IMR-90 (cell line): ENCODE measurements around the gene VASH1. TPM values are rescaled to one million over a fixed set of nuclear protein-coding genes. Genes with fewer than 3 reads are reported as not detected.

Experiments used
- ATAC-seq: fragments of 200-7000 bp; cut with Tn5 transposase; 2 replicates; pipeline ENCODE4 v1.9.1; 2020; ENCODE audit warnings: low read depth, mild to moderate bottlenecking, moderate library complexity
- BruUV-seq: library from RNA; stranded (reverse); fragments of 400-500 nt; replicated peaks from 2 replicates; lab custom pipeline; 2021; lab: Mats Ljungman, UMichigan
- CTCF ChIA-PET: fragments of 300-600 bp; formaldehyde crosslinking; extraction: SDS; loops from one replicate; lab custom pipeline; 2021; ENCODE audit warnings: antibody characterized with exemption; lab: Yijun Ruan, JAX
- POLR2A ChIA-PET: fragments of 300-600 bp; sonication (Branson Sonifier 250); formaldehyde crosslinking; loops from one replicate; lab custom pipeline; 2022; ENCODE audit warnings: antibody characterized with exemption; ENCODE audit not compliant: unreplicated experiment; lab: Charles Lee
- DNase-seq: peaks from one replicate; pipeline ENCODE4 v3.0.0; 2013
- H2AFZ ChIP-seq: replicated peaks from 2 replicates; pipeline ENCODE3; 2013; ENCODE audit warnings: low read length, mild to moderate bottlenecking; ENCODE audit not compliant: poor library complexity
- H2AK5ac ChIP-seq: 2 replicates; pipeline ENCODE4 v1.6.1; 2013; ENCODE audit warnings: low read depth, low read length, inconsistent platforms
- H2AK9ac ChIP-seq: replicated peaks from 2 replicates; pipeline ENCODE3; 2013; ENCODE audit warnings: mild to moderate bottlenecking, low read depth, low read length, moderate library complexity; ENCODE audit not compliant: poor library complexity
- H2BK120ac ChIP-seq: 2 replicates; pipeline ENCODE4 v1.6.1; 2013; ENCODE audit warnings: low read depth, low read length, inconsistent platforms
- H2BK15ac ChIP-seq: 3 replicates; pipeline ENCODE4 v1.6.1; 2013; ENCODE audit warnings: low read depth, low read length, inconsistent platforms
- H2BK20ac ChIP-seq: 2 replicates; pipeline ENCODE4 v1.6.1; 2013; ENCODE audit warnings: low read depth, mild to moderate bottlenecking, inconsistent platforms, low read length, moderate library complexity
- H2BK5ac ChIP-seq: 2 replicates; pipeline ENCODE4 v1.6.1; 2013; ENCODE audit warnings: mild to moderate bottlenecking, low read depth, low read length, inconsistent platforms; ENCODE audit not compliant: poor library complexity, severe bottlenecking
- H3K14ac ChIP-seq: replicated peaks from 2 replicates; pipeline ENCODE4 v1.6.1; 2013; ENCODE audit warnings: low read depth, low read length, inconsistent platforms
- H3K18ac ChIP-seq: 2 replicates; pipeline ENCODE4 v1.6.1; 2013; ENCODE audit warnings: low read depth, low read length, control low read depth
- H3K23ac ChIP-seq: 2 replicates; pipeline ENCODE4 v1.6.1; 2013; ENCODE audit warnings: low read depth, low read length, inconsistent platforms
- H3K27ac ChIP-seq: 2 replicates; pipeline ENCODE4 v1.5.1; 2013; ENCODE audit warnings: mild to moderate bottlenecking, control low read depth, low read length; ENCODE audit not compliant: insufficient read depth
- H3K27me3 ChIP-seq: 2 replicates; pipeline ENCODE4 v1.6.1; 2013; ENCODE audit warnings: low read length; ENCODE audit not compliant: control insufficient read depth, insufficient read depth
- H3K36me3 ChIP-seq: 2 replicates; pipeline ENCODE4 v1.6.1; 2013; ENCODE audit warnings: low read length, mixed read lengths; ENCODE audit not compliant: control insufficient read depth, insufficient read depth
- H3K4ac ChIP-seq: 2 replicates; pipeline ENCODE4 v1.6.1; 2013; ENCODE audit warnings: low read depth, low read length, inconsistent platforms
- H3K4me1 ChIP-seq: 2 replicates; pipeline ENCODE4 v1.6.1; 2013; ENCODE audit warnings: low read length, mixed read lengths; ENCODE audit not compliant: control insufficient read depth, insufficient read depth
- H3K4me2 ChIP-seq: 2 replicates; pipeline ENCODE4 v1.6.1; 2013; ENCODE audit warnings: low read depth, mild to moderate bottlenecking, control low read depth, low read length, moderate library complexity
- H3K4me3 ChIP-seq: 2 replicates; pipeline ENCODE4 v1.5.1; 2013; ENCODE audit warnings: low read depth, mild to moderate bottlenecking, control low read depth, low read length, moderate library complexity; ENCODE audit not compliant: insufficient read depth
- H3K56ac ChIP-seq: 2 replicates; pipeline ENCODE4 v1.6.1; 2013; ENCODE audit warnings: low read length, inconsistent platforms; ENCODE audit not compliant: insufficient read depth; ENCODE audit errors: extremely low read depth
- H3K79me1 ChIP-seq, 2 experiments: 2 replicates each; pipeline ENCODE4 v1.6.1; 2013; ENCODE audit warnings: low read length in 2 of 2, inconsistent platforms in 1 of 2, low read depth in 1 of 2
- H3K9ac ChIP-seq: 2 replicates; pipeline ENCODE4 v1.6.1; 2013; ENCODE audit warnings: low read depth, low read length, control low read depth
- H3K9me1 ChIP-seq: 2 replicates; pipeline ENCODE4 v1.6.1; 2013; ENCODE audit warnings: low read length, inconsistent platforms; ENCODE audit not compliant: insufficient read depth
- H3K9me3 ChIP-seq: 2 replicates; pipeline ENCODE4 v1.6.1; 2013; ENCODE audit warnings: low read length; ENCODE audit not compliant: control insufficient read depth, insufficient read depth
- H4K20me1 ChIP-seq: 2 replicates; pipeline ENCODE4 v1.6.1; 2013; ENCODE audit warnings: low read length, inconsistent platforms; ENCODE audit not compliant: insufficient read depth
- H4K5ac ChIP-seq: 2 replicates; pipeline ENCODE4 v1.6.1; 2013; ENCODE audit warnings: mild to moderate bottlenecking, low read depth, low read length, control low read depth
- H4K8ac ChIP-seq, 2 experiments: 2 replicates each; pipeline ENCODE4 v1.6.1; 2013; ENCODE audit warnings: low read depth in 2 of 2, low read length in 2 of 2, control low read depth in 1 of 2, inconsistent platforms in 1 of 2
- H4K91ac ChIP-seq: 2 replicates; pipeline ENCODE4 v1.6.1; 2013; ENCODE audit warnings: low read depth, low read length, inconsistent platforms; ENCODE audit not compliant: insufficient read depth
- BHLHE40 ChIP-seq: fragments of 150-350 bp; IDR thresholded peaks from 2 replicates; pipeline ENCODE4 v1.6.1; 2016; ENCODE audit warnings: mild to moderate bottlenecking, low read depth, low read length
- CEBPB ChIP-seq: IDR thresholded peaks from 2 replicates; pipeline ENCODE4 v1.6.1; 2012; ENCODE audit warnings: low read depth, low read length, improper control_type of control experiment
- CHD1 ChIP-seq: IDR thresholded peaks from 2 replicates; pipeline ENCODE4 v1.6.1; 2012; ENCODE audit warnings: low read depth, low read length, improper control_type of control experiment
- FOS ChIP-seq: fragments of 150-350 bp; IDR thresholded peaks from 2 replicates; pipeline ENCODE4 v1.6.1; 2016; ENCODE audit warnings: low read depth, low read length
- MAFK ChIP-seq: IDR thresholded peaks from 2 replicates; pipeline ENCODE4 v1.6.1; 2012; ENCODE audit warnings: low read depth, low read length, improper control_type of control experiment
- MXI1 ChIP-seq: IDR thresholded peaks from 2 replicates; pipeline ENCODE4 v1.6.1; 2012; ENCODE audit warnings: low read depth, mild to moderate bottlenecking, low read length, moderate library complexity, borderline replicate concordance
- NFE2L2 ChIP-seq: fragments of 150-350 bp; IDR thresholded peaks from 2 replicates; pipeline ENCODE4 v1.6.1; 2016; ENCODE audit warnings: low read depth, mild to moderate bottlenecking, low read length
- POLR2A ChIP-seq: IDR thresholded peaks from 2 replicates; pipeline ENCODE4 v1.6.1; 2012; ENCODE audit warnings: mild to moderate bottlenecking, low read depth, low read length
- RAD21 ChIP-seq: IDR thresholded peaks from 2 replicates; pipeline ENCODE4 v1.6.1; 2012; ENCODE audit warnings: low read length, improper control_type of control experiment
- RCOR1 ChIP-seq: IDR thresholded peaks from 2 replicates; pipeline ENCODE4 v1.6.1; 2012; ENCODE audit warnings: mild to moderate bottlenecking, low read length, improper control_type of control experiment; ENCODE audit not compliant: insufficient replicate concordance
- SMC3 ChIP-seq: fragments of 150-350 bp; IDR thresholded peaks from 2 replicates; pipeline ENCODE4 v1.6.1; 2016; ENCODE audit warnings: low read depth, mild to moderate bottlenecking, antibody characterized with exemption, low read length, moderate library complexity
- WGBS, 2 experiments: methylation state at CpG; one replicate each; pipeline versions ENCODE4 v1.1.5 to v1.1.7; 2013; ENCODE audit warnings: missing lambda C conversion rate in 2 of 2; ENCODE audit not compliant: insufficient read length in 1 of 2; ENCODE audit errors: extremely low coverage in 2 of 2; 5-methylcytosine and 5-hydroxymethylcytosine counted together
- dilution Hi-C: fragments of 300-500 bp; cut with HindIII; formaldehyde crosslinking; loops from one replicate; pipeline ENCODE4 v1.14.3; 2018; ENCODE audit warnings: low sequenced_read_pairs; ENCODE audit not compliant: unreplicated experiment
- in situ Hi-C: fragments of 300-500 bp; cut with MboI; formaldehyde crosslinking; loops from 3 replicates; pipeline ENCODE4 v1.14.3; 2019; ENCODE audit warnings: low sequenced_read_pairs, inconsistent platforms, mixed read lengths
- intact Hi-C: fragments of 100-400 bp; cut with micrococcal nuclease; formaldehyde crosslinking; loops from 2 replicates; pipeline ENCODE4 v1.10.0; 2022
- polyA plus RNA-seq, 3 experiments: library from polyadenylated mRNA; depleted of rRNA; stranded (reverse); fragments of >200 nt; gene quantifications; 2 replicates each; pipeline ENCODE4 v1.2.3, GENCODE V29; 2012; ENCODE audit warnings: low replicate concordance in 1 of 3
- total RNA-seq: library from RNA; depleted of rRNA; stranded (reverse); fragments of >200 nt; gene quantifications from 2 replicates; pipeline ENCODE4 v1.2.3, GENCODE V29; 2012
- TF ChIP-seq, protein P1 (sequence below): fragments of 150-350 bp; IDR thresholded peaks from 2 replicates; pipeline ENCODE4 v1.6.1; 2016; ENCODE audit warnings: low read depth, mild to moderate bottlenecking, low read length, moderate library complexity, borderline replicate concordance
- TF ChIP-seq, protein P2 (sequence below): fragments of 150-350 bp; IDR thresholded peaks from 2 replicates; pipeline ENCODE4 v1.6.1; 2017; ENCODE audit warnings: mild to moderate bottlenecking, antibody characterized with exemption, low read length, low read depth

Gene VASH1
- total and polyA plus RNA-seq, 2 of the 4 experiments (the other 2 are of a cell fraction), result 2.0 to 9.5 TPM

DNA sequence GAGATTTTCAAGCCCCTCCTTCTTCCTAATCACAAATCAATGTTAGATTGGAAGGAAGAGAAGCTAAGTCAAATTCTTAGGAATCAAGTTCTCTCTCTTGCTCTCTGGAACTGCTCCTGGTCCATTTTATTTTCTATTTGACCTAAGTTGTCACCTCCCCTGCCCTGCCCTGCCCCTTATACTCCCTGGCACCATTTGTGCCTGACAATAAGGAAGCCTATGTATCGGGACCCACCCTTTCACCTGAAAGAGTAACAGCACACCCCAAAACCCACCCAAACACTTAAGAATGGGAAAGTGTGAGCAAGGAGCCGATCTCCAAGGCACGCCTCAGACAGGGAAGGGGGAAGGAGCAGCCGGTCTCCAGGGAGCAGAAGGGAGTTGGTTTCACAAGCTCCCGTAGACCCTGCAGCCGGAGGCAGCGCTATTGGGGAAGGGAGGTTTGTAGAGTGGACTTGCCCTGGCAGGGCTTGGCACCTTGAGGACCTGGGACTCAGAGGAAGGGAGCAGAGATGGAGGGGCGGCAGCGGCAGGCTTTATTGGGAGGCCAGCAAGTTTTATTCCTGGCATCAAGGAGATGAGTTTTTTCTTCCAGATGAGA is 66.5 kb downstream of the VASH1 start:
- dilution Hi-C loops (no loop called here), intact Hi-C loops (no loop called here), in situ Hi-C loops (no loop called here)
- BruUV-seq, result no TSS peak
- Histone ChIP-seq H3K9me3 (no peaks in the 10 kb centered on the region), H3K4me2 (peak overlapping the region; percentile 57; the same call in 1 of the 2 replicates), H2AK9ac (no peak overlapping the region), H3K18ac (no peak overlapping the region), H3K79me1 (no peaks in the 10 kb centered on the region), H2BK15ac (no peak overlapping the region), H2BK5ac (no peak overlapping the region), H2BK120ac (no peak overlapping the region), H2BK20ac (no peak overlapping the region), H3K4me3 (no peak overlapping the region), H3K9me1 (no peaks in the 10 kb centered on the region), H3K27ac (no peak overlapping the region), H4K5ac (no peak overlapping the region), H4K8ac (no peak overlapping the region), H3K36me3 (no peaks in the 10 kb centered on the region), H3K27me3 (peaks cover 18% of the 10 kb centered on the region), H3K4me1 (no peaks in the 10 kb centered on the region), H2AK5ac (no peak overlapping the region), H4K91ac (no peak overlapping the region), H2AFZ (peak overlapping the region; percentile 49), H3K4ac (no peak overlapping the region), H3K56ac (no peak overlapping the region), H4K20me1 (no peaks in the 10 kb centered on the region), H3K23ac (no peak overlapping the region), H3K9ac (no peak overlapping the region), H3K14ac (no peak overlapping the region)
- DNase-seq (no peak), ATAC-seq (no peak)
- TF ChIP-seq CHD1 (no peak), FOS (no peak), BHLHE40 (no peak), RCOR1 (no peak), SMC3 (no peak), MXI1 (no peak), RAD21 (no peak), CEBPB (no peak), NFE2L2 (no peak), POLR2A (no peak), MAFK (no peak)
- TF ChIP-seq, protein P1, sequence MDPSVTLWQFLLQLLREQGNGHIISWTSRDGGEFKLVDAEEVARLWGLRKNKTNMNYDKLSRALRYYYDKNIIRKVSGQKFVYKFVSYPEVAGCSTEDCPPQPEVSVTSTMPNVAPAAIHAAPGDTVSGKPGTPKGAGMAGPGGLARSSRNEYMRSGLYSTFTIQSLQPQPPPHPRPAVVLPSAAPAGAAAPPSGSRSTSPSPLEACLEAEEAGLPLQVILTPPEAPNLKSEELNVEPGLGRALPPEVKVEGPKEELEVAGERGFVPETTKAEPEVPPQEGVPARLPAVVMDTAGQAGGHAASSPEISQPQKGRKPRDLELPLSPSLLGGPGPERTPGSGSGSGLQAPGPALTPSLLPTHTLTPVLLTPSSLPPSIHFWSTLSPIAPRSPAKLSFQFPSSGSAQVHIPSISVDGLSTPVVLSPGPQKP, result no peak
- TF ChIP-seq, protein P2, sequence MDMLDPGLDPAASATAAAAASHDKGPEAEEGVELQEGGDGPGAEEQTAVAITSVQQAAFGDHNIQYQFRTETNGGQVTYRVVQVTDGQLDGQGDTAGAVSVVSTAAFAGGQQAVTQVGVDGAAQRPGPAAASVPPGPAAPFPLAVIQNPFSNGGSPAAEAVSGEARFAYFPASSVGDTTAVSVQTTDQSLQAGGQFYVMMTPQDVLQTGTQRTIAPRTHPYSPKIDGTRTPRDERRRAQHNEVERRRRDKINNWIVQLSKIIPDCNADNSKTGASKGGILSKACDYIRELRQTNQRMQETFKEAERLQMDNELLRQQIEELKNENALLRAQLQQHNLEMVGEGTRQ, result no peak
- 87% methylated on average over 3 of the region's 9 CpGs; no CpG with 5 or more reads in 1 of the 2 experiments for WGBS, 2 experiments
- CTCF ChIA-PET, result no interaction called here
- POLR2A ChIA-PET, result interaction anchor here (0.6 kb wide), 1 partner anchor 9 kb away, joined by 3 read pairs; no protein-coding TSS in a partner anchor
